ENCODE results near the gene IRF1.
A peak's percentile ranks its signal among the peaks of the same experiment; 100 is the strongest.
"Not testable (repeated sequence)": the region's sequence is repeated elsewhere in the genome, so short reads cannot be mapped to it uniquely, and the experiment has no call there.

The IRF1 gene

GRCh38 chr5:132486318-132487094 lies 4.1 kb downstream of the IRF1 start:
- Mint-ChIP-seq H3K4me1 (ENCODE audit: low read depth) (peaks cover 49% of the 10 kb centered on the region), H3K4me3 (peak overlapping the region; percentile 98), H3K36me3 (ENCODE audit: low read depth) (peaks cover 76% of the 10 kb centered on the region), H3K9me3 (no peaks in the 10 kb centered on the region), H3K27me3 (ENCODE audit: low read depth) (no peaks in the 10 kb centered on the region), H3K27ac (peak overlapping the region; percentile 89)

- H3K27me3 Mint-ChIP-seq (ENCODE audit: low read depth): no peaks in the 10 kb centered on the region
- H3K4me3 Mint-ChIP-seq: peak overlapping the region; percentile 98
- H3K36me3 Mint-ChIP-seq (ENCODE audit: low read depth): peaks cover 82% of the 10 kb centered on the region
- H3K4me1 Mint-ChIP-seq (ENCODE audit: low read depth): peaks cover 52% of the 10 kb centered on the region
- no peaks in the 10 kb centered on the region for H3K9me3 Mint-ChIP-seq
- H3K27ac Mint-ChIP-seq: peak overlapping the region; percentile 89
These were observed 4.8 kb downstream of the IRF1 start for GRCh38 chr5:132485641-132486317.

- Mint-ChIP-seq H3K4me3 (peak overlapping the region; percentile 98), H3K36me3 (ENCODE audit: low read depth) (peaks cover 82% of the 10 kb centered on the region), H3K27ac (peak overlapping the region; percentile 89), H3K4me1 (ENCODE audit: low read depth) (peaks cover 53% of the 10 kb centered on the region)
- H3K9me3 Mint-ChIP-seq; H3K27me3 Mint-ChIP-seq (ENCODE audit: low read depth): not testable (repeated sequence)
These were observed 5.5 kb downstream of the IRF1 start for GRCh38 chr5:132484876-132485640.

GRCh38 chr5:132484391-132484725 lies 6.2 kb downstream of the IRF1 start:
- H3K9me3 Mint-ChIP-seq: no peaks in the 10 kb centered on the region
- H3K4me3 Mint-ChIP-seq: peak overlapping the region; percentile 30
- H3K27ac Mint-ChIP-seq: peak overlapping the region; percentile 71
- peaks cover 75% of the 10 kb centered on the region for H3K36me3 Mint-ChIP-seq (ENCODE audit: low read depth)
- H3K4me1 Mint-ChIP-seq (ENCODE audit: low read depth): peaks cover 58% of the 10 kb centered on the region
- no peaks in the 10 kb centered on the region for H3K27me3 Mint-ChIP-seq (ENCODE audit: low read depth)

- peak overlapping the region; percentile 71 for H3K27ac Mint-ChIP-seq
- peak overlapping the region; percentile 30 for H3K4me3 Mint-ChIP-seq
- peaks cover 58% of the 10 kb centered on the region for H3K4me1 Mint-ChIP-seq (ENCODE audit: low read depth)
- H3K36me3 Mint-ChIP-seq (ENCODE audit: low read depth): peaks cover 70% of the 10 kb centered on the region
- no peaks in the 10 kb centered on the region for H3K9me3 Mint-ChIP-seq
- H3K27me3 Mint-ChIP-seq (ENCODE audit: low read depth): no peaks in the 10 kb centered on the region
These were observed 6.7 kb downstream of the IRF1 start for GRCh38 chr5:132483661-132484390.

GRCh38 chr5:132483101-132483500 lies 7.5 kb downstream of the IRF1 start:
- H3K36me3 Mint-ChIP-seq (ENCODE audit: low read depth): peaks cover 64% of the 10 kb centered on the region

GRCh38 chr5:132481596-132482211 lies 8.9 kb downstream of the IRF1 start:
- Mint-ChIP-seq H3K4me1 (ENCODE audit: low read depth) (peaks cover 59% of the 10 kb centered on the region), H3K27me3 (ENCODE audit: low read depth) (no peaks in the 10 kb centered on the region), H3K36me3 (ENCODE audit: low read depth) (peaks cover 54% of the 10 kb centered on the region), H3K27ac (peak overlapping the region; percentile 83), H3K9me3 (no peaks in the 10 kb centered on the region), H3K4me3 (no peak overlapping the region)

More at GRCh38 chr5:132483101-132483500, 7.5 kb downstream of the IRF1 start:
- Mint-ChIP-seq H3K27me3 (ENCODE audit: low read depth) (no peaks in the 10 kb centered on the region), H3K4me3 (no peak overlapping the region), H3K27ac (peak overlapping the region; percentile 65), H3K9me3 (no peaks in the 10 kb centered on the region), H3K4me1 (ENCODE audit: low read depth) (peaks cover 63% of the 10 kb centered on the region)

GRCh38 chr5:132480893-132481595 lies 9.5 kb downstream of the IRF1 start:
- H3K9me3 Mint-ChIP-seq: no peaks in the 10 kb centered on the region
- peak overlapping the region; percentile 87 for H3K27ac Mint-ChIP-seq
- H3K27me3 Mint-ChIP-seq (ENCODE audit: low read depth): no peaks in the 10 kb centered on the region
- peaks cover 55% of the 10 kb centered on the region for H3K4me1 Mint-ChIP-seq (ENCODE audit: low read depth)
- no peak overlapping the region for H3K4me3 Mint-ChIP-seq
- peaks cover 51% of the 10 kb centered on the region for H3K36me3 Mint-ChIP-seq (ENCODE audit: low read depth)

GRCh38 chr5:132480546-132480892 lies 10.1 kb downstream of the IRF1 start:
- H3K27me3 Mint-ChIP-seq (ENCODE audit: low read depth): no peaks in the 10 kb centered on the region
- H3K27ac Mint-ChIP-seq: peak overlapping the region; percentile 87
- H3K4me3 Mint-ChIP-seq: no peak overlapping the region
- H3K36me3 Mint-ChIP-seq (ENCODE audit: low read depth): peaks cover 51% of the 10 kb centered on the region
- peaks cover 52% of the 10 kb centered on the region for H3K4me1 Mint-ChIP-seq (ENCODE audit: low read depth)
- H3K9me3 Mint-ChIP-seq: no peaks in the 10 kb centered on the region

- Mint-ChIP-seq H3K4me3 (no peak overlapping the region), H3K27ac (peak overlapping the region; percentile 87), H3K27me3 (ENCODE audit: low read depth) (no peaks in the 10 kb centered on the region), H3K9me3 (no peaks in the 10 kb centered on the region), H3K4me1 (ENCODE audit: low read depth) (peaks cover 50% of the 10 kb centered on the region), H3K36me3 (ENCODE audit: low read depth) (peaks cover 47% of the 10 kb centered on the region)
These were observed 10.5 kb downstream of the IRF1 start for GRCh38 chr5:132480042-132480441.

GRCh38 chr5:132479111-132479951 lies 11.2 kb downstream of the IRF1 start:
- Mint-ChIP-seq H3K27me3 (ENCODE audit: low read depth) (no peaks in the 10 kb centered on the region), H3K4me1 (ENCODE audit: low read depth) (peaks cover 53% of the 10 kb centered on the region), H3K27ac (peak overlapping the region; percentile 87), H3K4me3 (no peak overlapping the region), H3K9me3 (no peaks in the 10 kb centered on the region), H3K36me3 (ENCODE audit: low read depth) (peaks cover 42% of the 10 kb centered on the region)

- H3K4me3 Mint-ChIP-seq: no peak overlapping the region
- H3K36me3 Mint-ChIP-seq (ENCODE audit: low read depth): peaks cover 34% of the 10 kb centered on the region
These were observed 12.2 kb downstream of the IRF1 start for GRCh38 chr5:132478366-132478871.

More at GRCh38 chr5:132478366-132478871, 12.2 kb downstream of the IRF1 start:
- Mint-ChIP-seq H3K27ac (peak overlapping the region; percentile 87), H3K9me3 (no peaks in the 10 kb centered on the region), H3K4me1 (ENCODE audit: low read depth) (peaks cover 53% of the 10 kb centered on the region), H3K27me3 (ENCODE audit: low read depth) (no peaks in the 10 kb centered on the region)
